ENCODE results near the gene PDE10A.

PDE10A gene

GRCh38 chr6:165487347-165487746 is 175.7 kb downstream of the PDE10A start:
- no peaks in the 10 kb centered on the region for H3K4me1 ChIP-seq (ENCODE audit: insufficient read depth, low read length)
- no peak overlapping the region for H2AFZ ChIP-seq (ENCODE audit: low read depth, low read length)
- no peak overlapping the region for H3K4me3 ChIP-seq (ENCODE audit: low read depth in 1 of 2, low read length in 2 of 2)
- no peak overlapping the region for H3K27ac ChIP-seq (ENCODE audit: low read length)
- no peak for ATAC-seq (ENCODE audit: insufficient read depth, low read depth)
- no peak overlapping the region for H3K4me2 ChIP-seq (ENCODE audit: insufficient read depth, low read length)
- no peaks in the 10 kb centered on the region for H3K9me3 ChIP-seq (ENCODE audit: insufficient read depth, low read length, severe bottlenecking)
- TF ChIP-seq EZH2 (IDR thresholded peaks at IDR 0.05; ENCODE audit: borderline replicate concordance, low read depth, low read length, severe bottlenecking): no peak
- no peak for TF ChIP-seq CTCF (IDR thresholded peaks at IDR 0.05; ENCODE audit: borderline replicate concordance, extremely low read depth, low read length, poor library complexity, severe bottlenecking)
- no peaks in the 10 kb centered on the region for H4K20me1 ChIP-seq (ENCODE audit: insufficient read depth, low read length)
- no peaks in the 10 kb centered on the region for H3K36me3 ChIP-seq (ENCODE audit: insufficient read depth, low read length)
- H3K27me3 ChIP-seq (ENCODE audit: insufficient read depth, low read length, poor library complexity): no peaks in the 10 kb centered on the region
- no peak for DNase-seq
- H3K9ac ChIP-seq (ENCODE audit: low read depth, low read length): no peak overlapping the region
- no peaks in the 10 kb centered on the region for H3K79me2 ChIP-seq (ENCODE audit: insufficient read depth, low read length)

DNA sequence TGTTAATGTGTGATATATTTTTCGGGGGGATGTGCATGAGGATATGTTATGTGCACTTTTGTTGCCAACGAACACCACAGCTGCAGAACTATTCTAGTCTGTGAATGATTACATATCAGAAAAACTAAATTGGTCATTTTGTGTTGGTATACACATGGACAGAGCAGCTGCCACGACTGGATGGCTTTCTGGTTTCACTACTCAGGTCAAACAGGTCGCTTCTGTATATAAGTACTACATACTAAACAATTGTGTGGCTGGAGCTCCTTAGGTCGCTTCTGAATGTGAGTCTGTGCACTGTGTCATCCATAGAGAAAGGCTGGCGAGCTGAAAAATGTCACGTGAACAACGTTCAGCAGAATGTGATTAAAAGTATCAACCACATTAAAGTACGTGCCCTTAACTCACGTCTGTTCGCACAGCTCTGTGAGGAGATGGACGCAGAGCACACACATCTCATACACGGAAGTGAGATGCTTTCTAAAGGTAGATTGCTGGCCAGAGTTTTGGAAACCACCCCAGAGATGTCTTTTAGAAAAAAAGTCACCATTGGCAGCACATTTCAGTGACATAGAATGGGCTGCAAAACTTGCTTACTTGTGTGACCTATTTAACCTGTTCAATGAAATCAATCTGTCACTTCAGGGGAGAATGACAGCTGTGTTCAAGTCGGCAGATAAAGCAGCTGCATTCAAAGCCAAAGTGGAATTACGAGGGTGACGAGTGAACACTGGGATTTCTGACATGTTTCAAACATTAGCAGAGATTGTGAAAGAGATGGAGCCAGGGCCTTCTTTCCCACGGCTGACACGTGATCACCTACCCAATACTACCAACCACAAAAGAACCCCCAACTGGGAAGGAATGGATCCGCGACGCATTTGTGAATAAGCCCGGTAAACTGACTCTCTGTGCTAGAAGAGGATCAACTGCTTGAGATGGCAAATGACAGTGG is 176.6 kb downstream of the PDE10A start:
- TF ChIP-seq CTCF (IDR thresholded peaks at IDR 0.05; ENCODE audit: borderline replicate concordance, extremely low read depth, low read length, poor library complexity, severe bottlenecking): no peak
- no peak for TF ChIP-seq EZH2 (IDR thresholded peaks at IDR 0.05; ENCODE audit: borderline replicate concordance, low read depth, low read length, severe bottlenecking)
- H2AFZ ChIP-seq (ENCODE audit: low read depth, low read length): no peak overlapping the region
- H4K20me1 ChIP-seq (ENCODE audit: insufficient read depth, low read length): no peaks in the 10 kb centered on the region
- H3K27me3 ChIP-seq (ENCODE audit: insufficient read depth, low read length, poor library complexity): no peaks in the 10 kb centered on the region
- no peak overlapping the region for H3K9ac ChIP-seq (ENCODE audit: low read depth, low read length)
- no peak overlapping the region for H3K4me3 ChIP-seq (ENCODE audit: low read depth in 1 of 2, low read length in 2 of 2)
- no peaks in the 10 kb centered on the region for H3K4me1 ChIP-seq (ENCODE audit: insufficient read depth, low read length)
- H3K27ac ChIP-seq (ENCODE audit: low read length): no peak overlapping the region
- H3K4me2 ChIP-seq (ENCODE audit: insufficient read depth, low read length): no peak overlapping the region
- ATAC-seq (ENCODE audit: insufficient read depth, low read depth) (no peak), DNase-seq (no peak)
- H3K9me3 ChIP-seq (ENCODE audit: insufficient read depth, low read length, severe bottlenecking): no peaks in the 10 kb centered on the region
- H3K79me2 ChIP-seq (ENCODE audit: insufficient read depth, low read length): no peaks in the 10 kb centered on the region
- H3K36me3 ChIP-seq (ENCODE audit: insufficient read depth, low read length): no peaks in the 10 kb centered on the region

- no peak overlapping the region for H3K9ac ChIP-seq (ENCODE audit: low read depth, low read length)
- no peaks in the 10 kb centered on the region for H4K20me1 ChIP-seq (ENCODE audit: insufficient read depth, low read length)
- H3K4me2 ChIP-seq (ENCODE audit: insufficient read depth, low read length): no peak overlapping the region
- H3K27ac ChIP-seq (ENCODE audit: low read length): no peak overlapping the region
- H3K79me2 ChIP-seq (ENCODE audit: insufficient read depth, low read length): no peaks in the 10 kb centered on the region
- H3K4me1 ChIP-seq (ENCODE audit: insufficient read depth, low read length): no peaks in the 10 kb centered on the region
- H3K36me3 ChIP-seq (ENCODE audit: insufficient read depth, low read length): no peaks in the 10 kb centered on the region
- H2AFZ ChIP-seq (ENCODE audit: low read depth, low read length): no peak overlapping the region
- TF ChIP-seq EZH2 (IDR thresholded peaks at IDR 0.05; ENCODE audit: borderline replicate concordance, low read depth, low read length, severe bottlenecking) (no peak), CTCF (IDR thresholded peaks at IDR 0.05; ENCODE audit: borderline replicate concordance, extremely low read depth, low read length, poor library complexity, severe bottlenecking) (no peak)
- H3K9me3 ChIP-seq (ENCODE audit: insufficient read depth, low read length, severe bottlenecking): no peaks in the 10 kb centered on the region
- no peaks in the 10 kb centered on the region for H3K27me3 ChIP-seq (ENCODE audit: insufficient read depth, low read length, poor library complexity)
- ATAC-seq (ENCODE audit: insufficient read depth, low read depth) (peak; percentile 24; the same call in 1 of the 3 replicates), DNase-seq (no peak)
- no peak overlapping the region for H3K4me3 ChIP-seq (ENCODE audit: low read depth in 1 of 2, low read length in 2 of 2)
Observed at GRCh38 chr6:165484178-165484889, 178.7 kb downstream of the PDE10A start.

Measured in DND-41 (cell line).